GM21529 (cell line): ENCODE data around the gene EEIG1.

Experiments used
- ATAC-seq: cut with Tn5 transposase; IDR thresholded peaks from one replicate; pipeline ENCODE4 v1.9.1; 2021; ENCODE audit not compliant: unreplicated experiment

EEIG1 gene

GRCh38 chr9:127942216-127943010 lies 38.4 kb downstream of the EEIG1 start:
- no peak for ATAC-seq

GRCh38 chr9:127941961-127942215 lies 38.9 kb downstream of the EEIG1 start:
- ATAC-seq, result no peak

GRCh38 chr9:127941062-127941960 lies 39.5 kb downstream of the EEIG1 start:
- ATAC-seq, result no peak

DNA sequence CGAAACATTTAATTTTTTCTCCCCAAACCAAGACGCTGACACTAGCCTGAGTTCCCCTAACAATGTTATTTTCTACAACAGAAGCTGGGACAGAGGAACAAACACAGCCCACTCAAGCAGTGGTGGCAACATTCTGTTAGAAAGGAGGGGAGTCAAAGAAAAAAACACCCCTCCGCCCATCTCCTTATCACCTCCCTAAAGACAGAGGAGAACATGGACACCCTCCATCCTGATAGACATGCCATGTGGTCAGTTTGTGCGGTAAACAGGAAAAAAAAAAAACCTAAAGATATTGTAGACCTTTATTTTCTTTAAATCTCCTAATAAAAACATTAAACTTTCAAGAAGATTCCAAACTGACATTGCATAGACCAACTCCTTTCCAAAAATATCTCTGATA lies 40.2 kb downstream of the EEIG1 start:
- no peak for ATAC-seq

DNA sequence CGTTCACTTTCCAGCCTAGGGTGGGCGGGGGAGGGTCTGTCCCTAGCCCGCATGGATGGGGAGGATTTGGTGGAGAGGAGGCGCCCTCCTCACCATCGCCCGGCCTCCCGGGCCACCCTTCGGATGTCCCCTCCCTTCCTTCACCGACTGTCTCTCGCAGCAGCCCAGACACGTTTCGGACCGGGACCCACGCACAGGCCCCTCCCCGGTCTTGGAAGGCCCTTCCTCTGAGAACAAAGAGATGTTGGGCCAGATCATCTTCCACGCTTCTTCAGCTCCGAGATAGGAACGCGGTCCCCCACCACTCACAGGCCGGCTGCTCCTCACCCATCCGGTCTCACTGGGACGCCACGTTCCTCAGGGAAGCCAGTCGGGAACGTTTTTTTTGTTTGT lies 42.5 kb downstream of the EEIG1 start:
- ATAC-seq, result no peak

- ATAC-seq, result peak; percentile 91
Observed at GRCh38 chr9:127937388-127938297, 43.1 kb downstream of the EEIG1 start, which contains the start of gene DPM2. TSS of gene DPM2 (minus strand) at chr9:127937854. CDS start at chr9:127937820, 34 bp downstream.

DNA sequence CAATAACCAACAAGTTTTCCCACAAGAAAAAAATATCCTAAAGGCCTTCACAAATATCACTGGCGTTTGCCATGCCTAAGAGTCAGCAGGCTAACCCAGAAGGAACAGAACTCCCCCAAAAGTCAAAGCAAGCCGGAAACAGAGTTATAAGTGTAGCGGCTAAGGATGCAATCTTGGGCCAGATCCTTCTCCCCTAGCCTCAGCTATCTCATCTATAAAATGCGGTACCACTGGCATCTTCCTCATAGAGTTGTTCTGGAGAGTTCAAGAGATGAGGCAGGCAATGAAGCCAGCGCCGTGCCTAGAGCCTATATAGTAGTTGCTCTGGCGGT lies 43.8 kb downstream of the EEIG1 start:
- no peak for ATAC-seq

- no peak for ATAC-seq
Observed at GRCh38 chr9:127936347-127936852, 44.4 kb downstream of the EEIG1 start.

DNA sequence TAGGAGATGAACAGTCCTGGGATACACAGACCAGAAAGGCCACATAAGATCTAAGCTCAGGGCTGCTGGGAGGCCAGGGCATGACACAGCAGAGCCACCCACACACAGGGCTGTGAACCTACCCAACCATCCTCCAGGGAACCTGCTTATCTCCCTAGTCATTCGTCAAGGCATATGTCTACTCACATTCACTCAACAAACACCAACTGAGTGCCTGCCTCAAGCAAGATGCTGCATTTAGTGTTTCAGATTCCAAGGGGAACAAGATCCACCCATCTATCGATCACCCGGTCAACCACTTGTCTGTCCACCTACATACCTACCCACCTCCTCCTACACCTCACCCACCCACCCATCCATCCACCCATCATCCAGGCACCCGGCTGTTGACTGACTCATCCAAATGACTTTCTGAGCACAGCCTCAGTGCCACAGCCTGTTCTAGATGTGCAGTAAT lies 45.0 kb downstream of the EEIG1 start:
- ATAC-seq, result no peak

GRCh38 chr9:127934986-127935385 lies 45.8 kb downstream of the EEIG1 start:
- ATAC-seq, result no peak

DNA sequence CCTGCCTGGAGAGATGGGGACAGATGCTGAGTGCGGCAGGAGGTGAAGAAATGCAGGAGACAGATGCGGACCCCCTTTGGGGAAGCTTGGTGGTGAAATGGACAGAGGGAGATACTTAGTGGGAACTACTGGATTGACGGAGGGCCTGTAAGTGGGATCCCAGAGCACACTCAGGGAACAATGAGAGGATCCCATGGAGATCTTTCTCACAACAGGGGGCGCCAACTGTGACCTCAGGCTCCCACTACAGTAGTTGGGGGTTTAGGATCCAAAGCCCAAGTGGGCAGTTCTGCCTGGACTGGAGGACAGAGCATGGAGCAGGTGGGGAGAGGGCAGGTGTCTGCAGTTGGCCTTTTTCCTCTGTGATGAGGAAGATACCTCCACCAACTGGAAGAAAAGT lies 46.5 kb downstream of the EEIG1 start:
- no peak for ATAC-seq

- peak; percentile 24 for ATAC-seq
Observed at GRCh38 chr9:127931092-127931881, 49.5 kb downstream of the EEIG1 start.
